K562 (cell line): ENCODE measurements around the gene GPS2. TPM values are rescaled to one million over a fixed set of nuclear protein-coding genes. Genes with fewer than 3 reads are reported as not detected.
A peak's percentile ranks its signal among the peaks of the same experiment; 100 is the strongest.

Experiments used
- ESRRA ChIP-seq: fragments of 450-650 bp; IDR thresholded peaks from 2 replicates; pipeline ENCODE4 v1.6.1; 2014; ENCODE audit warnings: low read depth, mild to moderate bottlenecking, moderate library complexity, borderline replicate concordance
- ETS2 ChIP-seq: IDR thresholded peaks from 2 replicates; pipeline ENCODE4 v1.6.1; 2016; ENCODE audit warnings: borderline replicate concordance, missing genetic modification characterization, mild to moderate bottlenecking, moderate library complexity, missing compliant biosample characterization; ENCODE audit not compliant: poor library complexity, severe bottlenecking
- PHB ChIP-seq: fragments of 250-450 bp; sonication (Bioruptor Pico); IDR thresholded peaks from 2 replicates; pipeline ENCODE4 v1.5.0; 2021
- PHF8 ChIP-seq: fragments of 200-600 bp; sonication (generic); IDR thresholded peaks from 2 replicates; pipeline ENCODE4 v1.6.1; 2012; ENCODE audit warnings: mixed run types, mild to moderate bottlenecking, inconsistent platforms, low read length, moderate library complexity, borderline replicate concordance
- REST ChIP-seq, 2 experiments: fragments of 450-650 bp; formaldehyde crosslinking in 1 of 2; IDR thresholded peaks; 2 replicates each; pipeline versions ENCODE4 v1.4.0 to v1.6.1; 2014 to 2020; ENCODE audit warnings: mild to moderate bottlenecking in 2 of 2, borderline replicate concordance in 1 of 2, low read depth in 1 of 2
- TRIM24 ChIP-seq, 2 experiments: fragments of 450-650 bp; IDR thresholded peaks; 2 replicates each; pipeline ENCODE4 v1.6.1; 2016
- ZNF407 ChIP-seq: fragments of 450-650 bp; IDR thresholded peaks from 2 replicates; pipeline ENCODE4 v1.6.1; 2016; ENCODE audit warnings: low read depth
- ZNF766 ChIP-seq: fragments of 200-800 bp; sonication (Bioruptor generic); conservative IDR thresholded peaks from 2 replicates; pipeline ENCODE4 v1.6.1; 2016; ENCODE audit warnings: missing genetic modification characterization, missing compliant biosample characterization
- polyA plus RNA-seq, 8 experiments: library from polyadenylated mRNA; depleted of rRNA in 4 of 8; stranded (reverse) in 5 of 8; unstranded in 3 of 8; fragments of >200 nt; fragmentation: Nextera tagmentation in 2 of 8; fragmentation: Illumina TruSeq in 1 of 8; extraction: Ambion mirVana in 2 of 8; extraction: Trizol in 1 of 8; gene quantifications; 2 replicates each; pipeline versions ENCODE4 v1.2.1 to v1.2.3, GENCODE V29; 2011 to 2014; ENCODE audit warnings: inconsistent platforms in 1 of 8, missing spikeins in 1 of 8
- total RNA-seq, 7 experiments: library from RNA; depleted of rRNA in 6 of 7; stranded (reverse); fragments of >200 nt in 6 of 7; fragmentation: Illumina TruSeq in 2 of 7; extraction: Trizol in 2 of 7; gene quantifications; 2 replicates each; pipeline versions ENCODE4 v1.2.1 to v1.2.3, GENCODE V29; 2011 to 2021; ENCODE audit warnings: low replicate concordance in 1 of 7

GPS2 gene
- total and polyA plus RNA-seq, 9 of the 15 experiments (the other 6 are each of a cell fraction or from before 2014, with no cell fraction given), result 18.3 to 75.7 (median 37.0) TPM

- TF ChIP-seq REST (IDR thresholded peaks at IDR 0.05; ENCODE audit: borderline replicate concordance) (peak; percentile 97), REST (CRISPR knock-in tag; IDR thresholded peaks at IDR 0.05; ENCODE audit: low read depth) (peak; percentile 91), PHB (no peak), ETS2 (tag) (no peak), TRIM24 (IDR thresholded peaks at IDR 0.05) (0 out of 4 replicates have a peak, but pooled peaks of 1 of the 2 experiments have one; percentile 9), ZNF407 (peak; percentile 92), ESRRA (peak; percentile 63; the same call in 1 of the 2 replicates), ZNF766 (CRISPR knock-in tag) (0 out of 2 replicates have a peak, but pooled peaks have one; percentile 33), PHF8 (peak; percentile 62; the same call in 1 of the 2 replicates)
These were observed at the start of gene GPS2 (continued) for GRCh38 chr17:7314719-7315569.
